HCEC 1CT (cell line): ENCODE data around the gene SYNGR3.

ENCODE experiments used
- DNase-seq: peaks from one replicate; pipeline ENCODE4 v3.0.0-alpha.2; 2017

The SYNGR3 gene

DNA sequence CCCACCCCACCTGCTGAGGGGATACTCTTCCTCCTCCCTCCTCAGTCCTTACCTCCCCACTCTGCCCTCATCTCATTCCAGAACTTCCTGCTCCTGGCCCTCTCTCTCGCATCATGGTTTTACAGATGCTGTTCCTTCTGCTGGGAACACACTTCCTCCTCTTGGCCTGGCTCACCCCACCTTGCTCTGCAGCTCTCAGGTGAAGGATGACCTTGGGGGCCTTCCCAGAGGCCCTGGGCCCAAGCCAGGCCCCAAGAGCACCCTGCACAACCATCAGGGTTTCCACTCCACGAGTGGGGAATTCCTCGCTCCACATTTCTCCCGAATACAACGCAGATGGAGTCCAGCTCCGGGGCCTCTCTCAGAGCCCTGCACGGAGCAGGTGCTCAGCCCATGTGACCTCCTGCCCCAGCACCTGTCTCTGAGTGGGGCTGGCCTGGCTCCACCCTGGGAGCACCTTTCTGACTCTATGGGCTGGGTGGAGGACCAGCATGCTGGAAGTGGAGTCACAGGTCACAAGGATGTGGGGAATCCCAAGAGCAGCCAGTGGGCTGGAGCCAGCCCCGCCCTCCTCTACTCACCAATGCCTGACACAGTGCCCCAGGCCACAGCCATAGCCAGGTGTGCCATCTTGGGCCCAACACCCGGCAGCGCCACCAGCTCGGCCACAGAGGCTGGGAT lies 53.4 kb downstream of the SYNGR3 start:
- DNase-seq, result no peak
